H9 (cell line): ENCODE measurements around the gene LGALS4. TPM values are rescaled to one million over a fixed set of nuclear protein-coding genes. Genes with fewer than 3 reads are reported as not detected.

Experiments used
- DNase-seq: peaks from one replicate; pipeline ENCODE4 v3.0.0-alpha.2; 2017
- H2AFZ ChIP-seq: one replicate; pipeline ENCODE4 v1.6.1; 2013; ENCODE audit warnings: mild to moderate bottlenecking, low read length, control low read depth, moderate library complexity
- H2AK5ac ChIP-seq: 2 replicates; pipeline ENCODE4 v1.6.1; 2013; ENCODE audit warnings: low read length, control low read depth, mixed read lengths; ENCODE audit not compliant: insufficient read length
- H2BK120ac ChIP-seq: one replicate; pipeline ENCODE4 v1.6.1; 2013; ENCODE audit warnings: low read depth, mild to moderate bottlenecking, low read length, control low read depth, inconsistent platforms; ENCODE audit not compliant: poor library complexity, severe bottlenecking
- H2BK12ac ChIP-seq: 2 replicates; pipeline ENCODE4 v1.6.1; 2013; ENCODE audit warnings: low read length, control low read depth, mixed read lengths, low read depth; ENCODE audit not compliant: insufficient read length
- H2BK15ac ChIP-seq: 2 replicates; pipeline ENCODE4 v1.6.1; 2013; ENCODE audit warnings: low read depth, low read length, control low read depth
- H2BK20ac ChIP-seq: one replicate; pipeline ENCODE4 v1.6.1; 2013; ENCODE audit warnings: low read depth, mild to moderate bottlenecking, low read length, control low read depth, inconsistent platforms; ENCODE audit not compliant: poor library complexity, severe bottlenecking
- H2BK5ac ChIP-seq: 2 replicates; pipeline ENCODE4 v1.6.1; 2013; ENCODE audit warnings: low read length, control low read depth, mixed read lengths; ENCODE audit not compliant: insufficient read length
- H3K14ac ChIP-seq: 2 replicates; pipeline ENCODE4 v1.6.1; 2013; ENCODE audit warnings: low read length, control low read depth; ENCODE audit not compliant: insufficient read depth
- H3K18ac ChIP-seq: 2 replicates; pipeline ENCODE4 v1.6.1; 2013; ENCODE audit warnings: low read depth, mild to moderate bottlenecking, mixed read lengths, low read length, control low read depth; ENCODE audit not compliant: insufficient read length
- H3K23ac ChIP-seq: 2 replicates; pipeline ENCODE4 v1.6.1; 2013; ENCODE audit warnings: low read length, control low read depth, mixed read lengths, low read depth; ENCODE audit not compliant: insufficient read length
- H3K23me2 ChIP-seq: 2 replicates; pipeline ENCODE4 v1.6.1; 2013; ENCODE audit warnings: low read depth, mild to moderate bottlenecking, mixed read lengths, low read length, control low read depth; ENCODE audit not compliant: insufficient read length, poor library complexity, severe bottlenecking
- H3K27ac ChIP-seq: 2 replicates; pipeline ENCODE4 v1.5.1; 2013; ENCODE audit warnings: low read length, control low read depth, mixed read lengths, low read depth; ENCODE audit not compliant: insufficient read length
- H3K27me3 ChIP-seq: 2 replicates; pipeline ENCODE4 v1.6.1; 2013; ENCODE audit warnings: low read length, control low read depth, inconsistent platforms; ENCODE audit not compliant: insufficient read depth
- H3K4ac ChIP-seq: 2 replicates; pipeline ENCODE4 v1.6.1; 2013; ENCODE audit warnings: low read depth, mild to moderate bottlenecking, control low read depth, inconsistent platforms, low read length, moderate library complexity
- H3K4me1 ChIP-seq: 2 replicates; pipeline ENCODE4 v1.6.1; 2013; ENCODE audit warnings: low read length, control low read depth, inconsistent platforms; ENCODE audit not compliant: insufficient read depth
- H3K4me2 ChIP-seq: 2 replicates; pipeline ENCODE4 v1.6.1; 2013; ENCODE audit warnings: low read length, control low read depth, mixed read lengths; ENCODE audit not compliant: insufficient read length, insufficient read depth
- H3K56ac ChIP-seq: 2 replicates; pipeline ENCODE4 v1.6.1; 2013; ENCODE audit warnings: low read depth, mild to moderate bottlenecking, mixed read lengths, low read length, control low read depth; ENCODE audit not compliant: insufficient read length
- H3K79me1 ChIP-seq: 2 replicates; pipeline ENCODE4 v1.6.1; 2013; ENCODE audit warnings: low read depth, mild to moderate bottlenecking, moderate library complexity, low read length, control low read depth, inconsistent platforms; ENCODE audit not compliant: insufficient read depth, poor library complexity, severe bottlenecking
- H3K79me2 ChIP-seq: 2 replicates; pipeline ENCODE4 v1.6.1; 2013; ENCODE audit warnings: low read length, control low read depth, inconsistent platforms; ENCODE audit not compliant: insufficient read depth
- H3K9ac ChIP-seq: 2 replicates; pipeline ENCODE4 v1.6.1; 2013; ENCODE audit warnings: low read length, control low read depth, mixed read lengths; ENCODE audit not compliant: insufficient read length; ENCODE audit errors: extremely low read depth
- H3K9me3 ChIP-seq: one replicate; pipeline ENCODE4 v1.6.1; 2013; ENCODE audit warnings: low read depth, low read length, inconsistent platforms; ENCODE audit not compliant: control insufficient read depth
- H3T11ph ChIP-seq: one replicate; pipeline ENCODE4 v1.6.1; 2013; ENCODE audit warnings: mild to moderate bottlenecking, low read length, control low read depth, inconsistent platforms
- H4K20me1 ChIP-seq: one replicate; pipeline ENCODE4 v1.6.1; 2013; ENCODE audit not compliant: control insufficient read depth, insufficient read length, insufficient read depth
- H4K5ac ChIP-seq: 2 replicates; pipeline ENCODE4 v1.6.1; 2013; ENCODE audit warnings: low read depth, mild to moderate bottlenecking, mixed read lengths, low read length, control low read depth; ENCODE audit not compliant: insufficient read length
- H4K8ac ChIP-seq: replicated peaks from 2 replicates; pipeline ENCODE4 v1.6.1; 2013; ENCODE audit warnings: low read length, control low read depth, mixed read lengths, low read depth; ENCODE audit not compliant: insufficient read length
- H4K91ac ChIP-seq: 2 replicates; pipeline ENCODE4 v1.6.1; 2013; ENCODE audit warnings: low read depth, mild to moderate bottlenecking, moderate library complexity, mixed read lengths, low read length, control low read depth; ENCODE audit not compliant: insufficient read length
- H3K27ac Mint-ChIP-seq, 3 experiments: 2 replicates in 2 of 3; 3 replicates in 1 of 3; pipeline ENCODE4 v1.8.0; 2020 to 2021; ENCODE audit warnings: mixed read lengths in 3 of 3, mild to moderate bottlenecking in 1 of 3, moderate library complexity in 1 of 3
- H3K27me3 Mint-ChIP-seq: 2 replicates; pipeline ENCODE4 v1.8.0; 2021; ENCODE audit warnings: low read depth, mild to moderate bottlenecking, moderate library complexity, mixed read lengths
- H3K36me3 Mint-ChIP-seq, 3 experiments: 2 replicates in 2 of 3; 3 replicates in 1 of 3; pipeline ENCODE4 v1.8.0; 2020 to 2021; ENCODE audit warnings: low read depth in 3 of 3, mixed read lengths in 3 of 3; ENCODE audit not compliant: insufficient read depth in 1 of 3
- H3K4me1 Mint-ChIP-seq, 2 experiments: 2 replicates each; pipeline ENCODE4 v1.8.0; 2020; ENCODE audit warnings: mixed read lengths in 2 of 2
- H3K4me3 Mint-ChIP-seq, 2 experiments: 2 replicates in 1 of 2; 3 replicates in 1 of 2; pipeline ENCODE4 v1.8.0; 2020 to 2021; ENCODE audit warnings: mild to moderate bottlenecking in 2 of 2, mixed read lengths in 2 of 2, moderate library complexity in 1 of 2
- H3K9me3 Mint-ChIP-seq, 2 experiments: 2 replicates in 1 of 2; 3 replicates in 1 of 2; pipeline ENCODE4 v1.8.0; 2020; ENCODE audit warnings: mild to moderate bottlenecking in 2 of 2, mixed read lengths in 2 of 2, moderate library complexity in 1 of 2
- CTCF ChIP-seq: fragments of 200-600 bp; sonication (generic); conservative IDR thresholded peaks from 3 replicates; pipeline ENCODE4 v1.8.0; 2021; ENCODE audit warnings: antibody characterized with exemption, mild to moderate bottlenecking
- WGBS: extraction: QIAGEN DNeasy Blood & Tissue Kit; methylation state at CpG from one replicate; pipeline ENCODE4 v1.1.7; 2013; ENCODE audit warnings: missing lambda C conversion rate, low lambda C conversion rate, mixed read lengths; ENCODE audit not compliant: insufficient read length; ENCODE audit errors: extremely low coverage; 5-methylcytosine and 5-hydroxymethylcytosine counted together
- total RNA-seq: library from RNA; stranded (reverse); gene quantifications from 2 replicates; pipeline ENCODE4 v1.2.1, GENCODE V29; 2021

LGALS4 gene
- total RNA-seq, 1 experiment from 2014 or later, result 0.68 TPM

- no peak within 1 kb of the TSS; a peak in 1 of 7 replicates for H3K27ac Mint-ChIP-seq
- Histone ChIP-seq H2BK12ac (no peak within 1 kb of the TSS), H3K9me3 (no peaks in the 10 kb centered on the region), H3K4me1 (0 out of 2 replicates have a peak, but pooled peaks cover 3% of the 10 kb centered on the region), H3K79me2 (no peaks in the 10 kb centered on the region), H3K23ac (no peak within 1 kb of the TSS), H4K5ac (no peak within 1 kb of the TSS), H2AFZ (no peak within 1 kb of the TSS), H4K8ac (no peak within 1 kb of the TSS), H3K4ac (no peak within 1 kb of the TSS), H3K27me3 (no peaks in the 10 kb centered on the region), H2BK5ac (no peak within 1 kb of the TSS), H3K4me2 (no peak within 1 kb of the TSS), H2BK20ac (no peak within 1 kb of the TSS), H3K9ac (no peak within 1 kb of the TSS), H3K23me2 (no peaks in the 10 kb centered on the region), H3K27ac (no peak within 1 kb of the TSS), H4K91ac (no peak within 1 kb of the TSS), H3K56ac (no peak within 1 kb of the TSS), H3K14ac (no peak within 1 kb of the TSS), H2BK120ac (no peak within 1 kb of the TSS), H3K79me1 (no peaks in the 10 kb centered on the region), H3K18ac (no peak within 1 kb of the TSS), H2AK5ac (no peak within 1 kb of the TSS), H2BK15ac (no peak within 1 kb of the TSS), H4K20me1 (no peaks in the 10 kb centered on the region), H3T11ph (no peak within 1 kb of the TSS)
- no peak for TF ChIP-seq CTCF
- H3K36me3 Mint-ChIP-seq, result no peaks in the 10 kb centered on the region
- H3K9me3 Mint-ChIP-seq, result no peaks in the 10 kb centered on the region; a peak in 1 of 5 replicates
- H3K27me3 Mint-ChIP-seq, result no peaks in the 10 kb centered on the region
- no CpG with 5 or more reads among the region's 17 CpGs for WGBS
- peaks cover 7 to 9% of the 10 kb centered on the region in 2 experiments for H3K4me1 Mint-ChIP-seq
- H3K4me3 Mint-ChIP-seq, result no peak within 1 kb of the TSS; a peak in 1 of 5 replicates
- no peak for DNase-seq
Measured at GRCh38 chr19:38788478-38789243, 24.1 kb downstream of the LGALS4 start, which contains the start of gene LGALS7B. Gene LGALS7B, plus strand, starts transcription at chr19:38789200. Its CDS starts 27 bp downstream, at chr19:38789227.
